Activated naive CD4-positive, alpha-beta T cell treated with anti-CD3 and anti-CD28 coated beads, Interleukin-2, amount 50 U/mL, for 16 hours (primary cell): ENCODE measurements around the gene CLNS1A.
A peak's percentile ranks its signal among the peaks of the same experiment; 100 is the strongest.
"Not testable (repeated sequence)": the region's sequence is repeated elsewhere in the genome, so short reads cannot be mapped to it uniquely, and the experiment has no call there.

ENCODE experiments used
- DNase-seq: peaks from one replicate; pipeline ENCODE4 v3.0.0-alpha.2; 2020

CLNS1A gene, protein sequence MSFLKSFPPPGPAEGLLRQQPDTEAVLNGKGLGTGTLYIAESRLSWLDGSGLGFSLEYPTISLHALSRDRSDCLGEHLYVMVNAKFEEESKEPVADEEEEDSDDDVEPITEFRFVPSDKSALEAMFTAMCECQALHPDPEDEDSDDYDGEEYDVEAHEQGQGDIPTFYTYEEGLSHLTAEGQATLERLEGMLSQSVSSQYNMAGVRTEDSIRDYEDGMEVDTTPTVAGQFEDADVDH

DNA sequence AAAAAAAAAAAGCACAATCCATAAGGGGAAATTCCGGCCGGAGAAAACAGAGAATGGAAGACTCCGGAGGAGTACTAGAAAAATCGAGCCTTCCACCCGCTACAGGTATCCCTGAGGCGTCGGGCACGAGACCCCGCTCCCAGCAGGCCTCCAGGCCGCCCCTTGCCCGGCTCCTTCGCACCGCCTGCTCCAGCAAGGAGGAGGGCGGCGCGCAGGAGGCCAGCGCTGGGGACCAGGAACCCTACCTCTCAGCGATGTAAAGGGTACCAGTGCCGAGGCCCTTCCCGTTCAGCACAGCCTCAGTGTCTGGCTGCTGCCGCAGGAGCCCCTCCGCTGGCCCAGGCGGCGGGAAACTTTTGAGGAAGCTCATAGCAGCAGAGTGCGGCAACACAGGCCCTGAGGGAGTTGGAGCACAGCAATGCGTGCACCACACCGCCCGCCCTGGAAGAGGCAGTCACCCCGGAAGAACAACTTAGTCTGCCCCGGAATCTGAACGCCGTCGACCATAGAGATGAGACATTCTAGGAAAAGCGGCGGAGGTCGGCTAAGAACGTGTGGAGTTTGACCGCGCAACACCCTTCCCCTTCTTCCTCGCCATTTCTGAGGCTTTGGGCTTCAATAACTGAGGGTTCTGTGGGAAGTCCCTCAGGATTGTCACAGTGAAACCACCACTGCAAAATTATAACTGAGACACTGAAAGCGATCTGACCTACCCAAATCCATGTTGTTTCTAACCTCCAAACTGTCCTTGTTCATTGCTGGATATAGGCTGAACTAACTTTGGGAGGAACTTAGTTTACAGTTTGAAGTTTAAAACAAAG is at the start of gene CLNS1A:
CLNS1A (minus strand) TSS at position 450 of the 821 bp plus-strand sequence; CDS start at position 370, 80 bp downstream.
- peak; percentile 81 for DNase-seq

DNA sequence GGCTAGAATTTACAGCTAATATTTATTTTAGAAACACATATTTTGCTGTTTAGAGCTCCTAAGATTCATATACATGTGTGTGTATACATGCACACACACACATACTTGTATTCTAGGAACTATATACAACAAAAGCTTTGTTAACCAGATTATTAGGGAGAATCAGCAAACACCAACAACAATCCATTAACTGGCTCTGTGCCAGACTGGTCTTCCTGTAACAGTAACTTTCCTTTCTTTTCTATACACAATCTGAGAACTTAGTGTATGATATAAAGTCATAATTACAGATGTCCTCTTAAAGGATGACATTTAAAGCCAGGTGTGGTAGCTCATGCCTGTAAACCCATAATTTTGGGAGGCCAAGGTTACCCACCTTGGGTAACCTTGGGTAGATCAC is 49.5 kb upstream of the CLNS1A start:
- DNase-seq: no peak

DNA sequence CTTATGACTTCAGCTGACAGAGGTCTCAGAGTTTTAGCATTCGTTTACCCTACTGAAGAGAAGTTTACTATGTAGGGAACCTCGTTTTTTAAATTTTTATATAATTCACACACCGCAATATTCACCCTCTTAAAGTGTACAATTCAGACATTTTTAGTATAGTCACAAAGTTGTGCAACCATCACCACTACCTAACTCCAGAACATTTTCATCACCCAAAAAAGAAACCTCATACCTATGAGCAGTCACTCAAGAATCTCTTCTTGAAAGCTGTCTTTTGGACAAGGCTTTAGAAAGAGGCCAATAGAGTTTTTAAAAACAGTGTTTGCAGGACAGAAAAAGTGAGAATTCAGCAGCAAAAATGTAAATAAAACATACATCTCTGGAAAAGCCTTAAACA is 39.5 kb upstream of the CLNS1A start:
- no peak for DNase-seq

DNA sequence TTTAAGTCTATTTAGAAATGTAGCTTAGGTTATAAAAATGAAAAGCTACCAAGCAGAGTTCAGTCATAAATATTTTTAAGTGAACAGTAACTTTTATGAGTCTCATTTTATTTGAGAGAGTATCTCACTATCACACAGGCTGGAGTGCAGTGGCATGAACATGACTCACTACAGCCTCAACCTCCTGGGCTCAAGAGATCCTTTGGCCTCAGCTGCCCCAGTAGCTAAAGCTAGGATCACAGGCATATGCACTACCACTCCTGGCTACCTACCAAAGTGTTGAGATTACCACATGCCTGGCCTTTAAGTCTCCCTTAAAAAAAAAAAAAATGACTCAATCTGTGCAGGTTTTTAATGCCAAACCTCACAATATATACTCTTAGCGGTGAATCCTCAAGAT is 34.7 kb upstream of the CLNS1A start:
- no peak for DNase-seq

DNA sequence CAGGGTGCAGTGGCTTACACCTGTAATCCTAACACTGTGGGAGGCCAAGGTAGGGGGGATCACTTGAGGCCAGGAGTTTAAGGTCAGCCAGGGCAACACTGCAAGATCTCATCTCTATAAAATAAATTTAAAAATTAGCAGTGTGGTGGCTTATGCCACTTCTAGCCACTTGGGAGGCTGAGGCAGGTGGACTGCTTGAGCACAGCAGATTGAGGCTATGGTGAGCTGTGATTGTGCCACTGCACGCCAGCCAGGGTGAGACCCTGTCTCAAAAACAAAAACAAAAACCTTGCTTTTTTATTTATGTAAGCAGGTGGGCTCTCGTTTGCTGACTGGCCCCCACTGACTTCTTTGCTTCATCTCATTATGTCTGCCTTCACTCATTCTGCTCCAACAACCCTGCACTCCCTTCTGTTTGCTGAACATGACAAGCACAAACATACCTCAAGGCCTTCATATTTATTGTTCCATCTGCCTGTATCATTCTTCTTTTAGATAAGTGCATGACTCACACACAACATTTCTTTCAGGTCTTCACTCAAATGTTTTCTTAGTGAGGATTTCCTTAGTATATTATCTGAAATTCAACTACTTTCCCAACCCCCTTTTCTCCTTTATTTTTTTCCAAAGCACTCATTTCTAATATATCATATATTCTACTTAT is 32.4 kb upstream of the CLNS1A start:
- DNase-seq: no peak

DNA sequence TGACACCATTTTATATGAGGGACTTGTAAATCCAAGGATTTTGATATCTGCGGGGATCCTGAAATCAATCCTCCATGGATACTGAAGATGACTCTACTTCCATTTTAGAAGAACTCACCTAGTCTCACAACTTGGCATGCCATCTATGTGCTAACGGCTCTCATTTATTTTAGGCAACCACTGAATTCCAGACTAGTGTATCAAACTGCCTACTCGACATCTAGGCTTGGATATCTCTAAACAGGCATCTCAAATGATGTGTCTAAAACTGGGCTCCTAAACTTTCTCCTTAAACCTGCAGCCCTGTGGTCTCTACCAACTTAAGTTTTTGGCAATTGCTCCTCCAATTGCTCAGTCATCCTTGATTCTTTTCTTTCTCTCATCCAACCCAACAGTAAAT is 31.2 kb upstream of the CLNS1A start:
- DNase-seq: no peak

DNA sequence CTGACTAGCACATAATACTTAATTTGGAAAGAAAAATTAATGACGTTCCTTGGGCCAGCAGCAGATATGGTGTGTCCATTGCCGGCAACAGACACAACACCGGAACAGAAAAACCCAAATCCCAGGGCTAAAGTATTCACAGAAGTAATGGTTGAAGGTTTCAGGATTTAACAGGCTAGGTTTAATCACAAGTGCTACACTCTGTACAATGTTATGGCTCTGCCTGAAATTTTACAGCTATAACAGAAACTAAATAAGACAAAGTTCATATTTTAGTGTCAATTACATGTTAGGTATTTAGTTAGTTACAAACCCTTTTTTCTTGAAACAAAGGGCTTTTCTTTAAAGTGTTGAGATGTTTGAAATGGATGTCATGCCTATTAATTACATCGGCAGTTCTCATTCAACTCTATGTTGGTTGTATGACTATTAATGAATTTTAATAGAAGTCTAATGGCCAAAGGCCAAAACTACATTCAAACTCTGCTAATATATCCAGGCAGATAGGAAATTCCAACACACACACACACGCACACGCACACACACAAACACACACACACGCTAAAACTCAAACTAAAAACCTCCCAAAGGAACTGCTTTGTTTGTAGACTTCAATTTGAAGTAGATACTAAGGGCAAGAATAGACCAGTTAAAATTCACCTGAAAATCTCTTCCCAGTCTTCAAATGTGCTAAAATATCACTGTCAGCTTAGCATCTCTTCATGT is 27.8 kb upstream of the CLNS1A start:
- DNase-seq: no peak

DNA sequence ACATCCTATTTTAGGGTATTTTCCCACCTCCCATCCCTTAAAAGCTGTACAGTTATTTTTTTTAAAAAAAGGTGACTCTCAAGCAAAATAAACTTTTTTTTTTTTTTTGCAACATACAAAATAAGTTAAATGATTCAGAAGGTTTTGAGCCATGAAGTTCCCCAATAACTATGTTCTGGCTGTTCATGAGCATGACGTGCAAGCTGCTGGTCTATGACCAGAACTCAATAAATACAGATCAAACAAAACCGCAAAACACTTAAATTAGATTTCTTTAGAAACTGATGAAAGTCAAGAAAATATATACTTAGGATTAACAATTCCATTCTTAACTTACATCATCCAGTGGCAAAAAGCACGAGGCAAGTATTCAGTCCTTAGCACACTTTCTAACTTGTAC is 24.1 kb upstream of the CLNS1A start:
- DNase-seq: no peak

DNA sequence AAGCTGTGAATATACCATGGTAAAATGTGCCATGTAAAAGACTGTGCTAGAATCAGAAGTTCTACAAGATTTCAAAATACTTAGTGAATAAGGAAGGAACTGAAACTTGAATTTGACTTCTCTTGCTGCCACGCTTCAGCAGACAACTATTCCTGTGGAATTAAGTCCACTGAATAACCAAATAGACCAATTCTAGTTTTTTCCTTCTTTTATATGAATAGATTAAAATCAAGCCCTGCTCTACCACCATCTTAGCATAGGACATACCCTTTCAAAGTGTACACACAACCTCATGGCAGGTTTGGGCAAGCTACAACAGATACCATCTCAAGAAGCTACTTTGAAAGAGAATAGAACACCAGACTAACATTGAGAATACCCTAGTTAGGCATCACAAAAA is 23.4 kb upstream of the CLNS1A start:
- no peak for DNase-seq

DNA sequence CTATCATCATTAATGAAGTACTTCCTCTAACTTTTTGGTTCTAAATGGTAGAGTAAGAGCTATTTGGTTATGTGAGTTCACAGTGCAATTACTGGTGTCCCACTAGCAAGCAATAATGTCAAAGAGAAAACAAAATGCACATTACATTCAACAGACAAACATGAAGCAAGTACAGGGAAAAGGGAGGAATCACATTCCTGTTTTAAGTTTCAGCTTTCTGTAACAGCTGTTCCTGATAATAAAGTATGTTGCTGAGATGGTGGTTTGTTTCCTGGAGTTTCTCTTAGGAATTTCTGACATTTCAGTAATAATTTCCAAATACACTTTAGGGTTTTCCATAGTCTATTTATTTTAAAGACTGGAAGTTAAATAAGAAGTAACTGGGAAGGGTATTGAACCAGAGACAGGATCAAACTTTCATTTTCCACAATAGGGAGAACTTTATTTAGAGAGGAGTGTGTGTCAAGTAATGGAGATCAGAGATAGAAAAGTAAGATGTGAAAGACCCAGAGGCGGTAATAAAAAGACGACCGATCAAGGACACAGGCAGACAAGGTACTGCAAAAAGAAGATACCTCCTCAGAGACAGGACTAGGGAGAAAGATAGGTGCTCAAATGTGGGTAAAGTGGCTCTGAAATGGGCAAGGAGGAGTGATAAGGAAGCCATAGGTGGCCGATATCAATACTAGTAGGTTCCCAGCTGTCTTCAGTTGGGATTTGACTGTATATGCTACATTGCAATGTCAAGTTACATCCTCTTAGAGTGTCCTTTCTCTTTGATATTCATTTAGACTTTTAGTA is 20.8 kb upstream of the CLNS1A start:
- no peak for DNase-seq

DNA sequence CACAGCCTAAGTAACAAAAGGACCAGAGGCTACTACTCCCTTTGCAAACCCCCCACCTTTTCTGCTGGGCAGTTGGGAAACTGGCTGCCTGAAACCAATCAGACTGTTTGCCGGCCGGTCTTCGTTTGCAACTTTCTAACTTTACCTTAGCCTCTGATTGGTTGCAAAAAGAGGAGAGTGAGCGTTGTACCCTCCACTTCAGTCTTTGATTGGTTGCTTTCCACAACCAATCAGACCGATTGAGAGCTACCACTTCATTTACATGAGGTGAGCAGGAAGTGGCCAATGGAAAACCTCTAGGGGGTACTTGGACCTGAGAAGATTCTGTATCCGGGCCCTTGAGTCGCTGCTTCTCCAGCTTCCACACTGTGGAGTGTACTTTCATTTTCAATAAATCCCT is 18.8 kb upstream of the CLNS1A start:
- DNase-seq: no peak

DNA sequence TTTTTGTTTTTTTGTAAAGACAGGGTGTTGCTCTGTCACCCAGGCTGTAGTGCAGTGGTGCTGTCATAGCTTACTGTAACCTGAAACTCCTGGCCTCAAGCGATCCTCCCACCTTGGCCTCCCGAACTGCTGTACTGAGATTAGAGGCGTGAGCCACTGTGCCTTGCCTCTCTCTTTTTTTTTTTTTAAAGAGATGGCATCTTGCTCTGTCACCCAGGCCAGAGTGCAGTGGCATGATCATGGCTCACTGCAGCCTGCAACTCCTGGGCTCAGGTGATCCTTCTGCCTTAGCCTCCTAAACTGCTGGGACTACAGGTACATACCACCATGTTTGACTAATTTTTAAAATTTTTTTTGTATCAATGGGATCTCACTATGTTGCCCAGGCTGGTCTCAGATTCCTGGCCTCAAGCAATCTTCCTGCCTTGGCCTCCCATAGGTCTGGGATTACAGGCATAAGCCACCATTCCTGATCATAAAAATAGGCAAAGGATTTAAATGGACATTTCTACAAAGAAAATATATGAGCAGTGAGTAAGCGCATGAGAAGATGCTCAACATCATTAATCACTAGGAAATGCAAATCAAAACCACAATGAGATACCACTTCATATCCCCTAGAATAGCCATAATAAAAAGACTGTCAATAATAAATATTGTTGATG is 17.3 kb upstream of the CLNS1A start:
- DNase-seq: no peak

DNA sequence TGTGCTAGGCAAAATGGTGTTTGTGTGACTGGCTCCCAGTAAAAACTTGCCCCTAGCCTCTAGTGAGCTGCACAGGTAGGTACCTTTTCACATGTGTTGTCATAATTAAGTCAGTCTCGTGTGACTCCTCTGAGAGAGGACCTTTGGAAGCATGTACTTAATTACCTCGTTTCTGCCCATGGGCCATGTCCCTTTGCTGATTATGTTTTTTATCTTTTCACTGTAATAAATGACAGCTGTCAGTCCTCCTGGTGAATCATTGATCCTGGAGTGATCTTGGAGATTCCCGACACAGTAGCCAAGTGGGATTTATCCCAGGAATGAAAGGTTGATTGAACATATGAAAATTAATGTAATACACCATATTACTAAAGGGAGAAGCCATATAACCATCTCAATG is 12.5 kb upstream of the CLNS1A start:
- no peak for DNase-seq

DNA sequence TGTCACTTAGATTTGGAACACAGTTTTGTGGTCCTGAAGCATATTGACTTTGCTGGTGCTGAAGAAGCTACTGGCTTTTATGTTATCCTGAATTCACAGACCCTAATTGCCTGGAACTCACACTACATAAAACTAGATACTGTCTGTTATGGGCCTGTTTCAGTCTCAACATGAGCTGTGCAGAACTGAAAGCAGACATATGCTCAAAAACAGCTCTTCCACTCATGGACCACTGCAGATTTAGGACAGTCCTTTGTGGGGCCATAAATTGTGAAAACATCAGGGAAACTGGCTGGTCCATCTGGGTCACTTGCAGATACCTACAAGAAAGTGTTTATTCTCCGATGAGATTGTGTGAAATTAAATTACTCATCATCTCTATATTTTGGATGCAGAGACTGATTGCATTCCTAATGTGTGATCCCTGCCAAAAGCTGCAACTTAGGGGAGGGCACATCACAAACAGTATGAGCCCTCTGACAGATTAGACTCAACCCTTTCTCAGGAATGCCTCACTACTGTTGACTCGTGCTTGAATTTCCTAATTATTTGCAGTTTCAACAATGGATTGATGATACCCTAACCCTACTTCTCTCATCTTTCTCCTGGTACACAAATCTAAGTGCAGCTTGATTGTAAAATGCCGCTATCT is 10.2 kb upstream of the CLNS1A start:
- no peak for DNase-seq

DNA sequence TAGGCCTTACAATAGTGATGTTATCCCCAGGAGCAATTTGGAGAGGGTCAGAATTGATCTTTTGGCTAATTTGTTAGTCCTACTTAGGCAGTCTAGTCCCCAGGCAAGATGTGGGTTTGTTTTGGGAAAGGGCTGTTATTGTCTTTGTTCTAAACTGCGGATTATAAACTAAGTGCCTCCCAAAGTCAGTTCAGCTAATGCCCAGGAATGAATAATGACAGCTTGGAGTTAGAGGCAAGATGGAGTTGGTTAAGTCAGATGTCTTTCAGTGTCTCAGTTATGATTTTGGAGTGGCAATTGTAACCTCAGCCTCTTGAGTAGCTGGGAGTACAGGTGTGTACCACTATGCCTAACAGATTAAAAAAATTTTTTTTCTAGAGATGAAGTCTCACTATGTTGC is 7.3 kb upstream of the CLNS1A start:
- DNase-seq: no peak

DNA sequence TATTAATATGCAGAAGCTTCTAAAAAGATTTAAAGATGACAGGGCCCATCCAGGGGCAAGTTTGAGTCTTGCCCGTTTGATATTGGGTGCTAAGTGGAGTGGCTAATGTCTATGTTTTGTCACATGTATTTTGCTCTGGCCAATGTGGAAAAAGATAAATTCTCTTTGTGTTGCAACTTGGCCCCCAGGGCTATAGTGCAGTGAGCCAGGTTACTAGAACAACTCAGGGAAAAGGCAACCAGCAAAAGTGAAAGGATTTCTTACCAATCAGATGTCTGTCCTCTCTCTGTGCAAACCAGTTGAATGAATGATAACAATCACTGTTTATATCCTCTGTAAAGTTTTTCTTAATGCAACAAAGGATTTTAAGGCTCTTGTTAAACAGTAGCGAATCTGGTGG is 4.6 kb upstream of the CLNS1A start:
- no peak for DNase-seq

DNA sequence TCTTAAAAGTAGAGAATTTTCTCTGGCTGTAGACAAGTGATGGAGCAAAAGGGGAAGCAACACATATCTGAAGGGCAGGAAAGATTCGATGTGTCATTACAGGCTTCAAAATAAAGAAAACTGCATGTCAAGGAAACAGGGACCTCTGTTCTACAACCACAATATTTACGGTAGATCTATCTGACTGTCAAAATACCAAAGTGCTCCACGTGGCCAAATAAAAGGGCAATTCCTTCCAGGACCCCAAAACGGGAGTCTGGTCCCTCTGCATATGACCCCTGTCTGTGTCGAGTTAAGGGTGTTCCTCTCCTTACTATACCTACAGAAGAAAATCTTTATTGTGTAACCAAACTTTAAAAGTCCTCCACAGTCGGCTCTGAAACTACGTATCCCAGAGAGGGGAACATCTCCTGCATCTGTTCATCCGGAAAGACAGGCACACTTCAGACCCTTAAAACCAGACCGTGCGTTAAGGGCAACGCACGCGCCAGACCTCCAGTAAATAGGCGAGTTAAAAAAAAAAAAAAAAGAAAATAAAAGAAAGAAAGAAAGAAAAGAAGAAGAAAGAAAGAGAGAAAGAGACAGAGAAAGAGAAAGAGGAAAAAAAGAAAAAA is 756 bp downstream of the CLNS1A start:
- no peak for DNase-seq

DNA sequence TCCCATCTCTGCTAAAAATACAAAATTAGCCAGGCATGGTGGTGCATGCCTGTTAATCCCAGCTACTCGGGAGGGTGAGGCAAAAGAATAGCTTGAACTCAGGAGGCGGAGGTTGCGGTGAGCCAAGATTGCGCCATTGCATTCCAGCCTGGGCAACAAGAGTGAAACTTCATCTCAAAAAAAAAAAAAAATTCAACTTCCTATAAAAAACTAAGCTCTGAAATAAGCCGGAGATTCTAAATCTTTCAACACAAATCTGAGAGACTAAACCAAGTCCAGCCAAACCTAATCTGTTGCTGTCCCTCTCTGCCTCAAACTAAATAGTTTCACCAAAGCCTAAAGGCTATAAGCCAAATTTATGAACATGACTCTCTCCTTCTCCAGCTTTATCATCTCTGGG is 3.7 kb downstream of the CLNS1A start:
- not testable (repeated sequence) for DNase-seq

DNA sequence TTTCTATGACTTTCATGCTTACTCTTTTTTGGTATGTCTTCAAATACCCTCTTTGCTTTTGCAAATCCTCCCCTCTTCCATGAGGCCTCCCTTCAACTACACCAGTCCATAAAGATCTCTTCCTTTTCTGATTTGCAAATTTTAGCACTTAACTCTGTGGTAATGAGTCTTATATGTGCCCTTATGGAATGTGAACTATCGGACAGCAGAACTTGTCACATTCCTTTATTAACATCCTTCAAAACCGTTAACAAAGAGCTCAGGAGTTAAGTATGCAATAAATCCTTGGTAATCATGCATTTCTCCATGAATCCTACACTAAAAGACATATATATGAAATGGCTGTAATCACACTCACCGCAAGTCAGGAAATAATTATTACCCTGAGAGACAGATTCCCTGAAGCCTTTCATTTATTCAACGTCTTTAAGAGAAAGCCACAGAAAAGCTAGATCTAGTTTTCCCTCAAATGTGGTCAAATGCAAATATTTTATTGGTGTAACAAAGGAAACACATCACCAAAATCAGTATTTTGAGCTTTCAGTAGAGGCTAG is 7.4 kb downstream of the CLNS1A start:
- DNase-seq: no peak

DNA sequence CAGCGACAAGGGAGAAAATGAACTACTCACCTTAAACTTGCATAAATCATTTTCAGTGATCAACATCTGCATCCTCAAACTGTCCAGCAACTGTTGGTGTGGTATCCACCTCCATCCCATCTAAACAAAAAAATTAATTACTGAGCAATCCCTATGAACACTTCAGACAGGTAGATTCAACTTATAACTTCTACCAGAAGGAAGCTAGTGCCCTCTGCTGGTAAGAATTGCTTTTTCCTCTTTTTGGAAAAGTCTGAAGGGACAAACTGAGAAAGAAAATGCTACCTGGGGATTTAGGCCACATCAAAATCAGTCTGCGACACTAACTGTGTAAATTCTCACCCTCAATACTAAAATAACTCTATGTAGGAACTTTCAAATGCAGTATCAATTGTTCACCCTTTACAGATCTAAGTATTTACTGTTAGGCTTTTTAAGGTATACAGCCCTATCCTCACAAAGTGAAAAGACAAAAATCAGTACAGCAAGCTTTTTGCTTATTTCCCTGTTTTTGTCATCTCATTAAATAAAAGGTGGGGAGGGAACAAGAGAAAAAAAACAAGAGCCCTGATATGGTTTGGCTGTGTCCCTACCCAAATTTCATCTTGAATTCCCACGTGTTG is 17.9 kb downstream of the CLNS1A start:
- no peak for DNase-seq
